H1 (cell line): ENCODE data around the gene BEST3.

Source experiments
- SP1 ChIP-seq: IDR thresholded peaks from 2 replicates; pipeline ENCODE4 v1.6.1; 2011; ENCODE audit warnings: low read depth, low read length
- SRF ChIP-seq: IDR thresholded peaks from 2 replicates; pipeline ENCODE4 v1.6.1; 2011; ENCODE audit warnings: mild to moderate bottlenecking, low read depth, low read length, moderate library complexity
- TF ChIP-seq, protein P1 (sequence below), 3 experiments: IDR thresholded peaks; 1 replicate in 2 of 3; 2 replicates in 1 of 3; pipeline versions ENCODE4 v1.5.1 to v1.6.1; 2011; ENCODE audit warnings: low read length in 3 of 3, mild to moderate bottlenecking in 3 of 3, inconsistent platforms in 2 of 3, low read depth in 1 of 3, moderate library complexity in 1 of 3; ENCODE audit not compliant: insufficient read depth in 1 of 3; ENCODE audit errors: control extremely low read depth in 1 of 3

DNA sequence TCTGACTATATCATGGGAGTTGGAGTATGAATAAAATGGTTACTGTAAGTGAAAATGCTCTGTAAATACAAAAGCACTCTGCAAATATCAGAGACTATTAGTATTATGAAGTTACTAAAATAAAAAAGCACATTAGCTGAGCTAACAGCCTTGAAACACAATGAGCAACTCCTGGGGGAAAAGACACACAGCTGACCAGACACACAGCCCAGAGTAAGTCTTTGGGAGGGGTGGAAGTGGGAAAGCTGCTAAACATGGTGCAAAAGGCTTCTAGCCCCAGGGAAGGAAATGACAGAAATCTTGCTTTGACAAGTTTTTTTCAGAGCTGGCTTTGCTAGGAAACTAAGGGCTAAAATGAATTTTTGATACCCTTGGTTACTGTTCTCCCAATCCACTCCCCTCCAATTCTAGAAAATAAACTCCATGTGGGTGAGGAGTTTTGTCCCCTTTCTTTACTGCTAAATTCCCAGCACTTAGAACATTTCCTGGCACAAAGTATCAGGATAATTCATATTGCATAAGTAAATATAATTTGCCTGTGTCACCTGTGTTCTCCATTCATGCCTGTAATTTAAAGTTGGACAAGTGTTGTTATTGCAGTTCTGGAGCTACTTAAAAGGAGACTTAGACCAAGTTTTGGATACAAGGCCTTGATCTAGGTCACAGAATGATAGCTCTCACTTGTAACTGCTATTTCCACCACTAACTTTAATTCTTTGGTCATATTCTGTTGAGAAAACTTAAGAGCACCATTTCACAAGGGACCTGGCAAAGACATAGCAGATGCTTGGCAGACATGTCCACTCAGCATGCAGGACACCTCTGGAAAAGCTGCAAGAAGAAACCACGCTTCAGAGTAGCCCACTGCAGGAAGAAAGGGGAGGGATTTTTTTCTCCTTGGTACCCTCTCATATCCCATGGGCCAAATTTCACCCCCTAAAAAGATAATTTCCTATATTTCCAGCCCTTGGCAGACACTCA lies 20.5 kb upstream of the BEST3 start:
- TF ChIP-seq, protein P1, sequence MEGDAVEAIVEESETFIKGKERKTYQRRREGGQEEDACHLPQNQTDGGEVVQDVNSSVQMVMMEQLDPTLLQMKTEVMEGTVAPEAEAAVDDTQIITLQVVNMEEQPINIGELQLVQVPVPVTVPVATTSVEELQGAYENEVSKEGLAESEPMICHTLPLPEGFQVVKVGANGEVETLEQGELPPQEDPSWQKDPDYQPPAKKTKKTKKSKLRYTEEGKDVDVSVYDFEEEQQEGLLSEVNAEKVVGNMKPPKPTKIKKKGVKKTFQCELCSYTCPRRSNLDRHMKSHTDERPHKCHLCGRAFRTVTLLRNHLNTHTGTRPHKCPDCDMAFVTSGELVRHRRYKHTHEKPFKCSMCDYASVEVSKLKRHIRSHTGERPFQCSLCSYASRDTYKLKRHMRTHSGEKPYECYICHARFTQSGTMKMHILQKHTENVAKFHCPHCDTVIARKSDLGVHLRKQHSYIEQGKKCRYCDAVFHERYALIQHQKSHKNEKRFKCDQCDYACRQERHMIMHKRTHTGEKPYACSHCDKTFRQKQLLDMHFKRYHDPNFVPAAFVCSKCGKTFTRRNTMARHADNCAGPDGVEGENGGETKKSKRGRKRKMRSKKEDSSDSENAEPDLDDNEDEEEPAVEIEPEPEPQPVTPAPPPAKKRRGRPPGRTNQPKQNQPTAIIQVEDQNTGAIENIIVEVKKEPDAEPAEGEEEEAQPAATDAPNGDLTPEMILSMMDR (IDR thresholded peaks at IDR 0.05; ENCODE audit: control extremely low read depth in 1 of 3, insufficient read depth in 1 of 3, low read depth in 1 of 3, low read length in 3 of 3), result no peak
- TF ChIP-seq SRF (no peak), SP1 (no peak)
